OCI-LY1 (cell line): ENCODE measurements around the gene CCN6.

ENCODE experiments used
- EZH2 ChIP-seq: fragments of 200-600 bp; sonication (generic), shearing (Covaris generic); IDR thresholded peaks from 2 replicates; pipeline ENCODE4 v1.8.0; 2017; ENCODE audit warnings: borderline replicate concordance, mixed run types, mild to moderate bottlenecking, antibody characterized with exemption, low read length, moderate library complexity, mixed read lengths
- TF ChIP-seq, protein P1 (sequence below): fragments of 200-600 bp; sonication (generic), shearing (Covaris generic); IDR thresholded peaks from 2 replicates; pipeline ENCODE4 v1.5.1; 2017; ENCODE audit warnings: mild to moderate bottlenecking, antibody characterized with exemption, low read length, moderate library complexity, mixed read lengths

GRCh38 chr6:112114577-112115223 is 60.8 kb downstream of the CCN6 start:
- TF ChIP-seq, protein P1, sequence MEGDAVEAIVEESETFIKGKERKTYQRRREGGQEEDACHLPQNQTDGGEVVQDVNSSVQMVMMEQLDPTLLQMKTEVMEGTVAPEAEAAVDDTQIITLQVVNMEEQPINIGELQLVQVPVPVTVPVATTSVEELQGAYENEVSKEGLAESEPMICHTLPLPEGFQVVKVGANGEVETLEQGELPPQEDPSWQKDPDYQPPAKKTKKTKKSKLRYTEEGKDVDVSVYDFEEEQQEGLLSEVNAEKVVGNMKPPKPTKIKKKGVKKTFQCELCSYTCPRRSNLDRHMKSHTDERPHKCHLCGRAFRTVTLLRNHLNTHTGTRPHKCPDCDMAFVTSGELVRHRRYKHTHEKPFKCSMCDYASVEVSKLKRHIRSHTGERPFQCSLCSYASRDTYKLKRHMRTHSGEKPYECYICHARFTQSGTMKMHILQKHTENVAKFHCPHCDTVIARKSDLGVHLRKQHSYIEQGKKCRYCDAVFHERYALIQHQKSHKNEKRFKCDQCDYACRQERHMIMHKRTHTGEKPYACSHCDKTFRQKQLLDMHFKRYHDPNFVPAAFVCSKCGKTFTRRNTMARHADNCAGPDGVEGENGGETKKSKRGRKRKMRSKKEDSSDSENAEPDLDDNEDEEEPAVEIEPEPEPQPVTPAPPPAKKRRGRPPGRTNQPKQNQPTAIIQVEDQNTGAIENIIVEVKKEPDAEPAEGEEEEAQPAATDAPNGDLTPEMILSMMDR = no peak
- no peak for TF ChIP-seq EZH2
